ENCODE data around the gene SCOC.

SCOC gene

GRCh38 chr4:140335076-140335475, 38.4 kb upstream of the SCOC start:
- Histone ChIP-seq H3K36me3 (ENCODE audit: insufficient read depth, insufficient read length, low read length) (no peaks in the 10 kb centered on the region), H3K4me3 (ENCODE audit: insufficient read length, low read depth) (no peak overlapping the region), H3K4me1 (ENCODE audit: insufficient read depth, insufficient read length) (no peaks in the 10 kb centered on the region), H3K9me3 (ENCODE audit: insufficient read depth, low read length) (no peaks in the 10 kb centered on the region), H3K27me3 (ENCODE audit: insufficient read depth, insufficient read length) (no peaks in the 10 kb centered on the region), H3K9ac (ENCODE audit: insufficient read length, low read depth) (no peak overlapping the region)
- no peak for DNase-seq (ENCODE audit: low read depth, low spot score)
- TF ChIP-seq SUZ12 (IDR thresholded peaks at IDR 0.05; ENCODE audit: extremely low read depth, insufficient read depth, insufficient read length) (no peak), ZNF274 (IDR thresholded peaks at IDR 0.05; ENCODE audit: low read depth, low read length) (no peak), YY1 (IDR thresholded peaks at IDR 0.05; ENCODE audit: insufficient read depth, insufficient read length) (no peak)

DNA sequence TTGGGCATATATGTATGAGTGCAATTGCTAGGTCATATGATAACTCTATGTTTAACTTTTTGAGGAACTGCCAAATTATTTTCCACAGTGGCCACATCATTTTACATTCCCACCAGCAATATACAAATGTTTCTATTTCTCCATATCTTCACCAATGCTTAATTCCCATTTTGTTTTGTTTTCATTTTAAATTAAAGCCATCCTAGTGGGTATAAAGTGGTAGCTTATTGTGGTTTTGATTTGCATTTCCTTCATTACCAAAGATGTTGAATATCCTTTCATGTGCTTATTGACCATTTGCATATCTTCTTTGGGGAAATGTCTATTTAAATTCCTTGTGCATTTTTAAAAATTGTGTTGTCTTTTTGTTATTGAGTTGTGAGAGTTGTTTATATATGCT, 36.7 kb upstream of the SCOC start:
- Histone ChIP-seq H3K9me3 (ENCODE audit: insufficient read depth, low read length) (no peaks in the 10 kb centered on the region), H3K4me3 (ENCODE audit: insufficient read length, low read depth) (no peak overlapping the region), H3K27me3 (ENCODE audit: insufficient read depth, insufficient read length) (no peaks in the 10 kb centered on the region), H3K9ac (ENCODE audit: insufficient read length, low read depth) (no peak overlapping the region), H3K4me1 (ENCODE audit: insufficient read depth, insufficient read length) (no peaks in the 10 kb centered on the region), H3K36me3 (ENCODE audit: insufficient read depth, insufficient read length, low read length) (no peaks in the 10 kb centered on the region)
- DNase-seq (ENCODE audit: low read depth, low spot score), result no peak
- TF ChIP-seq ZNF274 (IDR thresholded peaks at IDR 0.05; ENCODE audit: low read depth, low read length), result no peak
- no peak for TF ChIP-seq YY1 (IDR thresholded peaks at IDR 0.05; ENCODE audit: insufficient read depth, insufficient read length)
- no peak for TF ChIP-seq SUZ12 (IDR thresholded peaks at IDR 0.05; ENCODE audit: extremely low read depth, insufficient read depth, insufficient read length)

GRCh38 chr4:140342620-140343019, 30.8 kb upstream of the SCOC start:
- no peaks in the 10 kb centered on the region for H3K4me1 ChIP-seq (ENCODE audit: insufficient read depth, insufficient read length)
- no peak overlapping the region for H3K4me3 ChIP-seq (ENCODE audit: insufficient read length, low read depth)
- H3K9ac ChIP-seq (ENCODE audit: insufficient read length, low read depth), result no peak overlapping the region
- H3K27me3 ChIP-seq (ENCODE audit: insufficient read depth, insufficient read length), result no peaks in the 10 kb centered on the region
- H3K9me3 ChIP-seq (ENCODE audit: insufficient read depth, low read length), result no peaks in the 10 kb centered on the region
- no peak for DNase-seq (ENCODE audit: low read depth, low spot score)
- H3K36me3 ChIP-seq (ENCODE audit: insufficient read depth, insufficient read length, low read length), result no peaks in the 10 kb centered on the region
- no peak for TF ChIP-seq YY1 (IDR thresholded peaks at IDR 0.05; ENCODE audit: insufficient read depth, insufficient read length)
- TF ChIP-seq ZNF274 (IDR thresholded peaks at IDR 0.05; ENCODE audit: low read depth, low read length), result no peak

GRCh38 chr4:140343303-140343702, 30.1 kb upstream of the SCOC start:
- no peak for TF ChIP-seq YY1 (IDR thresholded peaks at IDR 0.05; ENCODE audit: insufficient read depth, insufficient read length)
- no peak for TF ChIP-seq SUZ12 (IDR thresholded peaks at IDR 0.05; ENCODE audit: extremely low read depth, insufficient read depth, insufficient read length)
- TF ChIP-seq ZNF274 (IDR thresholded peaks at IDR 0.05; ENCODE audit: low read depth, low read length), result no peak
- no peak overlapping the region for H3K9ac ChIP-seq (ENCODE audit: insufficient read length, low read depth)
- H3K9me3 ChIP-seq (ENCODE audit: insufficient read depth, low read length), result no peaks in the 10 kb centered on the region
- no peak for DNase-seq (ENCODE audit: low read depth, low spot score)
- no peaks in the 10 kb centered on the region for H3K36me3 ChIP-seq (ENCODE audit: insufficient read depth, insufficient read length, low read length)
- H3K4me3 ChIP-seq (ENCODE audit: insufficient read length, low read depth), result no peak overlapping the region
- no peaks in the 10 kb centered on the region for H3K27me3 ChIP-seq (ENCODE audit: insufficient read depth, insufficient read length)
- no peaks in the 10 kb centered on the region for H3K4me1 ChIP-seq (ENCODE audit: insufficient read depth, insufficient read length)

DNA sequence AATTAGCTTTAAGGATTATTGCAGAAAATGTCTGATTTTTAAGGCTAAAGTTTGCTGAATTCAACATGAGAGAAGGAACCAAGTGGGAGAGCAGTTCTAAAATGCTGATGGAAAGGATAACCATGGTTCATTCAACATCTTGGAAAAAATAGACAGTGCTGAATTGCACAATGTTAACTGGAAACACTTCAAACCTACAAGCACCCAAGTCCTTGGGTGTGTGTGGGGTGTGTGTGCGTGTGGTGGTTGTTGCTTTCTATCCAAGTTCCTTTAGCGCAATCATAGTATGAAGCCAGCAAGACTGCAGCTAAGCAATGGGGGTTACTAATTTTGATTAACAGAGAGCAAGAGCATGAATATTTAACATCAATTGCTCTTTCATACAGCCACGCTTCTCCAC, 29.3 kb upstream of the SCOC start:
- no peaks in the 10 kb centered on the region for H3K27me3 ChIP-seq (ENCODE audit: insufficient read depth, insufficient read length)
- no peak overlapping the region for H3K4me3 ChIP-seq (ENCODE audit: insufficient read length, low read depth)
- DNase-seq (ENCODE audit: low read depth, low spot score), result no peak
- no peaks in the 10 kb centered on the region for H3K9me3 ChIP-seq (ENCODE audit: insufficient read depth, low read length)
- no peaks in the 10 kb centered on the region for H3K36me3 ChIP-seq (ENCODE audit: insufficient read depth, insufficient read length, low read length)
- H3K9ac ChIP-seq (ENCODE audit: insufficient read length, low read depth), result no peak overlapping the region
- TF ChIP-seq YY1 (IDR thresholded peaks at IDR 0.05; ENCODE audit: insufficient read depth, insufficient read length) (no peak), ZNF274 (IDR thresholded peaks at IDR 0.05; ENCODE audit: low read depth, low read length) (no peak)
- H3K4me1 ChIP-seq (ENCODE audit: insufficient read depth, insufficient read length), result no peaks in the 10 kb centered on the region

DNA sequence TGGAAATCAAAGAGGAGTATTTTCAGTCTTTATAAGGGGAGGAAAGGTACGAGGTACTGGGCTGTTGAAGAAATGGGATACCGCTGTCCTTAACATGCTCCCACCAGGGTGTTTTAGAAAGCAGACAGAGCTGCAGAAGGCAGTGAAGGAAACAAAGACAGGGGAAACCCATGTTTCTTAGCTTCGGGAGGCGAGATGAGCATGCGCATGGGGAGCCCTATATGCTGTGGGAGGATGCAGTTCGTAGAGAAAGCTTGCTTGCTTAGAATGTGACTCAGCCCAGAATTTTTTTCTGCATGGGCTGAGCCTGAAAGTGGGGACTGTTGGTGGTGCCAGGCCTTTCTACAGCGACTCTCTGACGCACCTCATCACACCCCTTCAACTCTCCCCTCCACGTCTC, 28.8 kb upstream of the SCOC start:
- H3K4me3 ChIP-seq (ENCODE audit: insufficient read length, low read depth), result no peak overlapping the region
- no peaks in the 10 kb centered on the region for H3K27me3 ChIP-seq (ENCODE audit: insufficient read depth, insufficient read length)
- H3K9me3 ChIP-seq (ENCODE audit: insufficient read depth, low read length), result no peaks in the 10 kb centered on the region
- no peak for DNase-seq (ENCODE audit: low read depth, low spot score)
- H3K4me1 ChIP-seq (ENCODE audit: insufficient read depth, insufficient read length), result no peaks in the 10 kb centered on the region
- TF ChIP-seq YY1 (IDR thresholded peaks at IDR 0.05; ENCODE audit: insufficient read depth, insufficient read length), result no peak
- TF ChIP-seq ZNF274 (IDR thresholded peaks at IDR 0.05; ENCODE audit: low read depth, low read length), result no peak
- no peak for TF ChIP-seq SUZ12 (IDR thresholded peaks at IDR 0.05; ENCODE audit: extremely low read depth, insufficient read depth, insufficient read length)
- no peaks in the 10 kb centered on the region for H3K36me3 ChIP-seq (ENCODE audit: insufficient read depth, insufficient read length, low read length)
- no peak overlapping the region for H3K9ac ChIP-seq (ENCODE audit: insufficient read length, low read depth)

DNA sequence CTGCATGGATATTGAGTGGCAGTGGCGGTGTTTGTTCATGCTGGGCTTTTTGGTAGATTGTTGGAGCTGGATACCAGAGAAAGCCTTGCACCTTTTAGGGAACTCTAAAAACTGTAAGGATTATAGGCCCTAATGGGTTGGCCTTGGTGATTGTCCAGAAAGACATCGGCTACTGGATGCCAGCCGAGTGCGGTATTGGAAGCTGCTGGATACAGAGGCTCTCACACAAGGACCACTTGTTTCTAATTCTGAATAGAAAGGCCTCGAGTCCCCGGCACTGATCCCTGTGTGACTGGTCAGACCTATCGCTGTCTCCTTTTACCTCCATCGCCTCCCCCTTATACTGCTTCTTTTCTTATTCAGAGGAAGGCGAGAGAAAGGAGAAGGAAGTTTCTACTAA, 27.3 kb upstream of the SCOC start:
- Histone ChIP-seq H3K36me3 (ENCODE audit: insufficient read depth, insufficient read length, low read length) (no peaks in the 10 kb centered on the region), H3K4me1 (ENCODE audit: insufficient read depth, insufficient read length) (no peaks in the 10 kb centered on the region), H3K4me3 (ENCODE audit: insufficient read length, low read depth) (no peak overlapping the region), H3K9me3 (ENCODE audit: insufficient read depth, low read length) (no peaks in the 10 kb centered on the region), H3K9ac (ENCODE audit: insufficient read length, low read depth) (no peak overlapping the region), H3K27me3 (ENCODE audit: insufficient read depth, insufficient read length) (no peaks in the 10 kb centered on the region)
- DNase-seq (ENCODE audit: low read depth, low spot score), result no peak
- TF ChIP-seq SUZ12 (IDR thresholded peaks at IDR 0.05; ENCODE audit: extremely low read depth, insufficient read depth, insufficient read length) (no peak), YY1 (IDR thresholded peaks at IDR 0.05; ENCODE audit: insufficient read depth, insufficient read length) (no peak), ZNF274 (IDR thresholded peaks at IDR 0.05; ENCODE audit: low read depth, low read length) (no peak)

GRCh38 chr4:140349816-140350215, 23.6 kb upstream of the SCOC start:
- Histone ChIP-seq H3K4me1 (ENCODE audit: insufficient read depth, insufficient read length) (no peaks in the 10 kb centered on the region), H3K9ac (ENCODE audit: insufficient read length, low read depth) (no peak overlapping the region), H3K36me3 (ENCODE audit: insufficient read depth, insufficient read length, low read length) (no peaks in the 10 kb centered on the region), H3K4me3 (ENCODE audit: insufficient read length, low read depth) (no peak overlapping the region), H3K9me3 (ENCODE audit: insufficient read depth, low read length) (no peaks in the 10 kb centered on the region), H3K27me3 (ENCODE audit: insufficient read depth, insufficient read length) (no peaks in the 10 kb centered on the region)
- DNase-seq (ENCODE audit: low read depth, low spot score), result no peak
- TF ChIP-seq YY1 (IDR thresholded peaks at IDR 0.05; ENCODE audit: insufficient read depth, insufficient read length), result no peak
